Hepatocyte (in vitro differentiated cells): ENCODE results near the gene LRP1B. TPM values are rescaled to one million over a fixed set of nuclear protein-coding genes. Genes with fewer than 3 reads are reported as not detected.

ENCODE experiments used
- DNase-seq: peaks from one replicate; pipeline ENCODE4 v3.0.0-alpha.2; 2016; ENCODE audit warnings: low spot score
- H2AFZ ChIP-seq: fragments of 200-600 bp; sonication (generic); 2 replicates; pipeline ENCODE4 v1.6.0; 2016; ENCODE audit warnings: antibody characterized with exemption, mild to moderate bottlenecking
- H3K27ac ChIP-seq: fragments of 200-600 bp; sonication (generic); 2 replicates; pipeline ENCODE4 v1.5.1; 2016; ENCODE audit warnings: mild to moderate bottlenecking
- H3K27me3 ChIP-seq: fragments of 200-600 bp; sonication (generic); 2 replicates; pipeline ENCODE4 v1.6.1; 2016
- H3K36me3 ChIP-seq: fragments of 200-600 bp; sonication (generic); replicated peaks from 2 replicates; pipeline ENCODE4 v1.5.1; 2016; ENCODE audit warnings: low read depth; ENCODE audit not compliant: insufficient read depth
- H3K4me1 ChIP-seq: fragments of 200-600 bp; sonication (generic); 2 replicates; pipeline ENCODE4 v1.5.1; 2016; ENCODE audit warnings: mild to moderate bottlenecking, moderate library complexity; ENCODE audit not compliant: insufficient read depth
- H3K4me2 ChIP-seq: fragments of 200-600 bp; sonication (generic); 2 replicates; pipeline ENCODE4 v1.6.0; 2016
- H3K4me3 ChIP-seq: fragments of 200-600 bp; sonication (generic); 2 replicates; pipeline ENCODE4 v1.5.1; 2016; ENCODE audit warnings: mild to moderate bottlenecking
- H3K79me2 ChIP-seq: fragments of 200-600 bp; sonication (generic); 2 replicates; pipeline ENCODE4 v1.6.0; 2017; ENCODE audit warnings: mild to moderate bottlenecking
- H3K9me2 ChIP-seq: fragments of 200-600 bp; sonication (generic); replicated peaks from 2 replicates; pipeline ENCODE4 v1.6.0; 2017; ENCODE audit warnings: mild to moderate bottlenecking; ENCODE audit not compliant: insufficient read depth
- H3K9me3 ChIP-seq: fragments of 200-600 bp; sonication (generic); 2 replicates; pipeline ENCODE4 v1.5.1; 2016; ENCODE audit warnings: low read depth, mild to moderate bottlenecking
- H4K20me1 ChIP-seq: fragments of 200-600 bp; sonication (generic); 2 replicates; pipeline ENCODE4 v1.6.0; 2016; ENCODE audit warnings: mild to moderate bottlenecking; ENCODE audit not compliant: insufficient read depth, poor library complexity, severe bottlenecking
- EZH2 ChIP-seq: fragments of 200-600 bp; sonication (generic); IDR thresholded peaks from 2 replicates; pipeline ENCODE4 v1.6.1; 2016; ENCODE audit warnings: antibody characterized with exemption, mild to moderate bottlenecking, borderline replicate concordance
- EZH2phosphoT487 ChIP-seq: fragments of 200-600 bp; sonication (generic); IDR thresholded peaks from one replicate; pipeline ENCODE4 v1.6.1; 2018; ENCODE audit warnings: antibody characterized with exemption, mild to moderate bottlenecking, low read depth, moderate library complexity; ENCODE audit not compliant: unreplicated experiment, severe bottlenecking
- WGBS: methylation state at CpG from one replicate; pipeline ENCODE4 v1.1.6; 2016; ENCODE audit warnings: low lambda C conversion rate; ENCODE audit errors: missing lambda C conversion rate; 5-methylcytosine and 5-hydroxymethylcytosine counted together
- polyA plus RNA-seq: library from polyadenylated mRNA; unstranded; fragments of >200 nt; fragmentation: Nextera tagmentation; extraction: Ambion mirVana; gene quantifications from 2 replicates; pipeline ENCODE4 v1.2.1, GENCODE V29; 2016
- total RNA-seq: library from RNA; depleted of rRNA; stranded (reverse); fragments of >200 nt; gene quantifications from 2 replicates; pipeline ENCODE4 v1.2.3, GENCODE V29; 2014
- TF ChIP-seq, protein P1 (sequence below): fragments of 200-600 bp; sonication (generic); IDR thresholded peaks from 2 replicates; pipeline ENCODE4 v1.5.1; 2016; ENCODE audit warnings: antibody characterized with exemption, mild to moderate bottlenecking; ENCODE audit not compliant: poor library complexity

Gene LRP1B
- total and polyA plus RNA-seq, 2 experiments from 2014 or later, result 0.65 to 2.0 TPM

DNA sequence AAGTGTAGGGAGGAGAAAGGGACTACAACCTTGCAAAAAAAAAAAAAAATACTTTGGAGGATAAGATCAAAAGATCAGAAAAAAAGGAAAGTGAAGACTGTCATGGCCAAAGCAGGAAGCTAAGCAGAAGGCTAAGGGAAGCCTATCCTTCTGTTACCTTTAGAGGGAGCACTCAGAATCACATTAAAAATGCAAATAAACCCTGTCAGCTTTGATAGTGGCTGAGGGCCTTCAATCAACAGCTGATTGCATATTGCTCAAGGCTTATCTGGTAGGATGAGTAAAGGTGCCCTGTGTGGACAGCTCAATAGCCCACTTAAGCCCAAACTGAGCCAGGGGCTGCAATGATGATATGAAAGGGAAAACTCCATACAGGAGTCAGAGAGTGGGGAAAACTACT, 1021.2 kb downstream of the LRP1B start:
- DNase-seq, result peak; percentile 22
- no peaks in the 10 kb centered on the region for H3K9me2 ChIP-seq
- no peaks in the 10 kb centered on the region for H3K27me3 ChIP-seq
- H4K20me1 ChIP-seq, result no peaks in the 10 kb centered on the region
- TF ChIP-seq, protein P1, sequence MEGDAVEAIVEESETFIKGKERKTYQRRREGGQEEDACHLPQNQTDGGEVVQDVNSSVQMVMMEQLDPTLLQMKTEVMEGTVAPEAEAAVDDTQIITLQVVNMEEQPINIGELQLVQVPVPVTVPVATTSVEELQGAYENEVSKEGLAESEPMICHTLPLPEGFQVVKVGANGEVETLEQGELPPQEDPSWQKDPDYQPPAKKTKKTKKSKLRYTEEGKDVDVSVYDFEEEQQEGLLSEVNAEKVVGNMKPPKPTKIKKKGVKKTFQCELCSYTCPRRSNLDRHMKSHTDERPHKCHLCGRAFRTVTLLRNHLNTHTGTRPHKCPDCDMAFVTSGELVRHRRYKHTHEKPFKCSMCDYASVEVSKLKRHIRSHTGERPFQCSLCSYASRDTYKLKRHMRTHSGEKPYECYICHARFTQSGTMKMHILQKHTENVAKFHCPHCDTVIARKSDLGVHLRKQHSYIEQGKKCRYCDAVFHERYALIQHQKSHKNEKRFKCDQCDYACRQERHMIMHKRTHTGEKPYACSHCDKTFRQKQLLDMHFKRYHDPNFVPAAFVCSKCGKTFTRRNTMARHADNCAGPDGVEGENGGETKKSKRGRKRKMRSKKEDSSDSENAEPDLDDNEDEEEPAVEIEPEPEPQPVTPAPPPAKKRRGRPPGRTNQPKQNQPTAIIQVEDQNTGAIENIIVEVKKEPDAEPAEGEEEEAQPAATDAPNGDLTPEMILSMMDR, result peak; percentile 18
- TF ChIP-seq EZH2, result no peak
- no peak overlapping the region for H3K4me2 ChIP-seq
- no peaks in the 10 kb centered on the region for H3K79me2 ChIP-seq
- H3K27ac ChIP-seq, result no peak overlapping the region
- no peak overlapping the region for H2AFZ ChIP-seq
- no peaks in the 10 kb centered on the region for H3K9me3 ChIP-seq
- H3K4me1 ChIP-seq, result no peaks in the 10 kb centered on the region
- H3K36me3 ChIP-seq, result no peaks in the 10 kb centered on the region
- H3K4me3 ChIP-seq, result no peak overlapping the region

DNA sequence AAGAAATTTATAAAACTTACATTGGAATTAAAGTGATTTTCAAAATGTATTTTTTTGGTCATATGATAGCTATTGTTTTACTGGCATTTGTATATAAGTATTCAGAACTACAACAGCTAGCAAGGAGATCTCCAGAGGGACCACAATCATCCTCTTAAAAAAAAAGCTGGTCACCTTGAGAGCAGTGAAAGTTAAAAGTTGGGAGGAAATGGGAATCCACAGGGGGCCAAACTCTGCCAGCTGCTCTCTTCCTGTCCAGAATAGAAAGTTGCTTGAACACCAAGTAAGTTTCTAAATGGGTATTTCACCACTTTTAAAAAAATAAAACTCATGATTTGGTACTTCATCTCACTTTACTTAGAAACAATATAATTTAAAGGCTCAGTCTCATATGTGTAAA, 1025.1 kb downstream of the LRP1B start:
- Histone ChIP-seq H3K9me2 (no peaks in the 10 kb centered on the region), H3K4me3 (no peak overlapping the region), H3K36me3 (no peaks in the 10 kb centered on the region), H3K4me2 (no peak overlapping the region), H2AFZ (no peak overlapping the region), H3K27ac (no peak overlapping the region), H3K79me2 (no peaks in the 10 kb centered on the region), H3K4me1 (no peaks in the 10 kb centered on the region), H3K9me3 (no peaks in the 10 kb centered on the region), H3K27me3 (no peaks in the 10 kb centered on the region), H4K20me1 (no peaks in the 10 kb centered on the region)
- no peak for DNase-seq
- TF ChIP-seq EZH2phosphoT487, result no peak
- no peak for TF ChIP-seq EZH2
- TF ChIP-seq, protein P1, result no peak

DNA sequence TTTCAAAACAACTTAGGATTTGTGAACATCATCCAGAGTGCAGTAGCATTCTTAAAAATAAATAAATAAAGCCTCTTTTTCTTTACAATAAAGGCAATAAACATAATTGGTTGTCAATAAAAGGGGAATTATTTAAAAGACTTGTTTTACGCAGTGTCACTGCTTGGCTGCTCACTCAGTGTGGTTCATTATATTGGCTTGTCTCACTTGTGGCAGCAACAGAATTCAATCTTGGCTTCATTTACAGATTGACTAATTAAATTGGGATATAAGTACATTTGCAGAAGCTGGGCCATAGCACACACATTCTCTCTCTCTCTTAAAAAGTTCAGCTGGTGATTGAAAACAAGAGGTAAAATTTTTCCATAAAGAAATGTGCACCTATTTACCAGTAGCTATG, 1027.6 kb downstream of the LRP1B start:
- H3K4me3 ChIP-seq, result no peak overlapping the region
- no peaks in the 10 kb centered on the region for H3K9me2 ChIP-seq
- H2AFZ ChIP-seq, result no peak overlapping the region
- no peaks in the 10 kb centered on the region for H3K27me3 ChIP-seq
- 42% methylated on average over 1 of the region's 1 CpG for WGBS
- TF ChIP-seq EZH2, result no peak
- TF ChIP-seq, protein P1, result no peak
- no peak for TF ChIP-seq EZH2phosphoT487
- no peaks in the 10 kb centered on the region for H3K4me1 ChIP-seq
- H3K4me2 ChIP-seq, result no peak overlapping the region
- H3K9me3 ChIP-seq, result no peaks in the 10 kb centered on the region
- no peaks in the 10 kb centered on the region for H3K36me3 ChIP-seq
- no peak overlapping the region for H3K27ac ChIP-seq
- no peaks in the 10 kb centered on the region for H3K79me2 ChIP-seq
- DNase-seq, result no peak
- no peaks in the 10 kb centered on the region for H4K20me1 ChIP-seq

DNA sequence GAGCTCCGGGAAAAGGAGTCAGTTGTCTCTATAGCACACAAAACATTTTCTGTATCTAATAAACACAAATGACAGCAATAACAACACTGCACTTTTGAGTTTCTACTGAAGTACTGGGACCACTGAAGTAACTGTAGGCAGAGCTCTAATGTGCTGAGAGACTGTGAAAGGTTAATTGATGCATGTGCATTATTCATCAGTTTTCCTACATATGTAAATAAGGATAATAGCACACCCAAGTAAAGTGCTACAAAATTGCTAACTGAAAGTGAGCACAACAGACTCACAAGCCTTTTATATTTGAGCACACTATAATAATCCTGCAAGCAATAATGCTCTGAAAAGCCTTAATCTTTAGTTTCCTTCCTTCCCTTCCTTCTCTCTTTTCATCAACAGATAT, 1051.6 kb downstream of the LRP1B start:
- H3K36me3 ChIP-seq, result no peaks in the 10 kb centered on the region
- H4K20me1 ChIP-seq, result no peaks in the 10 kb centered on the region
- no peaks in the 10 kb centered on the region for H3K79me2 ChIP-seq
- TF ChIP-seq EZH2phosphoT487 (no peak), EZH2 (no peak)
- TF ChIP-seq, protein P1, result no peak
- no peaks in the 10 kb centered on the region for H3K4me1 ChIP-seq
- H3K9me2 ChIP-seq, result no peaks in the 10 kb centered on the region
- WGBS, result 64% methylated on average over 1 of the region's 1 CpG
- no peak for DNase-seq
- no peak overlapping the region for H3K27ac ChIP-seq
- H3K27me3 ChIP-seq, result no peaks in the 10 kb centered on the region
- H3K9me3 ChIP-seq, result no peaks in the 10 kb centered on the region
- no peak overlapping the region for H2AFZ ChIP-seq
- H3K4me2 ChIP-seq, result no peak overlapping the region
- H3K4me3 ChIP-seq, result no peak overlapping the region
